Natural killer cell (primary cell): ENCODE results near the gene CCDC97. TPM values are rescaled to one million over a fixed set of nuclear protein-coding genes. Genes with fewer than 3 reads are reported as not detected.

Source experiments
- ATAC-seq, 3 donors: fragments of 150-1000 bp in 2 of 3; fragments of 200-7000 bp in 1 of 3; cut with Tn5 transposase; 1 replicate in 1 of 3; 2 replicates in 2 of 3; pipeline ENCODE4 v1.10.0; 2021; ENCODE audit warnings: mild to moderate bottlenecking in 2 of 3, moderate library complexity in 2 of 3
- DNase-seq, 2 donors: peaks; one replicate each; pipeline versions ENCODE4 v3.0.0 to v3.0.0-alpha.2; 2013 to 2021; ENCODE audit warnings: mixed read lengths in 1 of 2
- H3K27ac ChIP-seq: one replicate; pipeline ENCODE4 v1.5.1; 2013; ENCODE audit warnings: mild to moderate bottlenecking, low read length
- H3K27me3 ChIP-seq: one replicate; pipeline ENCODE4 v1.6.1; 2013; ENCODE audit warnings: low read length; ENCODE audit not compliant: control insufficient read depth, insufficient read depth
- H3K36me3 ChIP-seq: one replicate; pipeline ENCODE4 v1.6.1; 2013; ENCODE audit warnings: low read length; ENCODE audit not compliant: control insufficient read depth, insufficient read depth
- H3K4me1 ChIP-seq: one replicate; pipeline ENCODE4 v1.6.1; 2013; ENCODE audit warnings: low read length; ENCODE audit not compliant: control insufficient read depth, insufficient read depth
- H3K4me3 ChIP-seq: one replicate; pipeline ENCODE4 v1.5.1; 2013; ENCODE audit warnings: low read length
- H3K9me3 ChIP-seq: one replicate; pipeline ENCODE4 v1.6.1; 2013; ENCODE audit warnings: low read length; ENCODE audit not compliant: control insufficient read depth, insufficient read depth
- H3K27ac Mint-ChIP-seq, 2 donors: one replicate each; pipeline ENCODE4 v1.8.0; 2022; ENCODE audit warnings: mild to moderate bottlenecking in 2 of 2, mixed read lengths in 2 of 2, moderate library complexity in 1 of 2
- H3K27me3 Mint-ChIP-seq, 2 donors: one replicate each; pipeline ENCODE4 v1.8.0; 2022; ENCODE audit warnings: low read depth in 2 of 2, mixed read lengths in 2 of 2
- H3K36me3 Mint-ChIP-seq: one replicate; pipeline ENCODE4 v1.8.0; 2022; ENCODE audit warnings: mixed read lengths
- H3K4me1 Mint-ChIP-seq, 2 donors: one replicate each; pipeline ENCODE4 v1.8.0; 2022; ENCODE audit warnings: mixed read lengths in 2 of 2
- H3K4me3 Mint-ChIP-seq: one replicate; pipeline ENCODE4 v1.8.0; 2022; ENCODE audit warnings: mild to moderate bottlenecking, moderate library complexity, mixed read lengths
- H3K9me3 Mint-ChIP-seq, 2 donors: one replicate each; pipeline ENCODE4 v1.8.0; 2022; ENCODE audit warnings: mixed read lengths in 2 of 2
- CTCF ChIP-seq: fragments of 200-600 bp; IDR thresholded peaks from one replicate; pipeline ENCODE4 v1.8.0; 2022; ENCODE audit warnings: antibody characterized with exemption
- WGBS: methylation state at CpG from one replicate; pipeline ENCODE4 v1.1.7; 2013; ENCODE audit warnings: missing lambda C conversion rate; ENCODE audit not compliant: insufficient coverage; 5-methylcytosine and 5-hydroxymethylcytosine counted together
- intact Hi-C: fragments of 100-400 bp; cut with micrococcal nuclease; formaldehyde crosslinking; loops from one replicate; pipeline ENCODE4 v1.14.2; 2022
- total RNA-seq, 4 donors: library from RNA; stranded (reverse); fragments of 120-200 nt in 1 of 4; gene quantifications; one replicate each; pipeline versions ENCODE4 v1.2.3 to v1.2.4, GENCODE V29; 2013 to 2022

The CCDC97 gene
- total RNA-seq, 3 donors from 2014 or later (not counting 1 experiment from before 2014, with no cell fraction given) = 41.1 to 44.3 (median 44.0) TPM

GRCh38 chr19:41359741-41360140 is 49.8 kb downstream of the CCDC97 start:
- ATAC-seq = no peak

GRCh38 chr19:41362143-41362847 is 52.3 kb downstream of the CCDC97 start:
- intact Hi-C loops = no loop called here
- H3K27me3 ChIP-seq = no peaks in the 10 kb centered on the region
- TF ChIP-seq CTCF = no peak
- peak overlapping the region; percentile 17 for H3K4me3 Mint-ChIP-seq
- H3K27ac ChIP-seq = no peak overlapping the region
- WGBS = 93% methylated on average over 7 of the region's 10 CpGs
- H3K36me3 Mint-ChIP-seq = no peaks in the 10 kb centered on the region
- H3K4me1 Mint-ChIP-seq = peaks cover 24 to 35% of the 10 kb centered on the region in 2 donors
- peaks cover 32% of the 10 kb centered on the region for H3K4me1 ChIP-seq
- H3K27me3 Mint-ChIP-seq = no peaks in the 10 kb centered on the region
- no peaks in the 10 kb centered on the region for H3K9me3 ChIP-seq
- no peak for DNase-seq
- H3K27ac Mint-ChIP-seq = peak overlapping the region; percentile 98
- ATAC-seq = no peak
- peaks cover 2% of the 10 kb centered on the region for H3K36me3 ChIP-seq
- no peak overlapping the region for H3K4me3 ChIP-seq
- H3K9me3 Mint-ChIP-seq = no peaks in the 10 kb centered on the region

More at GRCh38 chr19:41359741-41360140, 49.8 kb downstream of the CCDC97 start:
- no peaks in the 10 kb centered on the region for H3K27me3 ChIP-seq
- Mint-ChIP-seq H3K9me3 (no peaks in the 10 kb centered on the region), H3K36me3 (no peaks in the 10 kb centered on the region), H3K27ac (no peak overlapping the region), H3K4me1 (peaks cover 45 to 52% of the 10 kb centered on the region in 2 donors), H3K4me3 (no peak overlapping the region), H3K27me3 (no peaks in the 10 kb centered on the region)
- no peak overlapping the region for H3K27ac ChIP-seq
- no peak for TF ChIP-seq CTCF
- no peak for DNase-seq
- no peaks in the 10 kb centered on the region for H3K9me3 ChIP-seq
- intact Hi-C loops = no loop called here
- WGBS = 93% methylated on average over 1 of the region's 1 CpG
- H3K4me3 ChIP-seq = no peak overlapping the region
- H3K36me3 ChIP-seq = peaks cover 2% of the 10 kb centered on the region
- peaks cover 49% of the 10 kb centered on the region for H3K4me1 ChIP-seq

- Mint-ChIP-seq H3K27ac (peak overlapping the region; percentile 98), H3K4me3 (peak overlapping the region; percentile 89), H3K36me3 (no peaks in the 10 kb centered on the region), H3K9me3 (no peaks in the 10 kb centered on the region), H3K27me3 (no peaks in the 10 kb centered on the region), H3K4me1 (peaks cover 19 to 25% of the 10 kb centered on the region in 2 donors)
- peak in 1 of 2 donors; percentile 33 for DNase-seq
- no peak for TF ChIP-seq CTCF
- H3K4me3 ChIP-seq = peak overlapping the region; percentile 93
- H3K27ac ChIP-seq = peak overlapping the region; percentile 99
- WGBS = 59% methylated on average over 6 of the region's 6 CpGs
- peaks cover 23% of the 10 kb centered on the region for H3K4me1 ChIP-seq
- ATAC-seq = no peak
- no peaks in the 10 kb centered on the region for H3K9me3 ChIP-seq
- H3K36me3 ChIP-seq = peaks cover 2% of the 10 kb centered on the region
- no peaks in the 10 kb centered on the region for H3K27me3 ChIP-seq
- intact Hi-C loops = no loop called here
These were observed 53.4 kb downstream of the CCDC97 start for GRCh38 chr19:41363371-41363752.
